Activated naive CD8-positive, alpha-beta T cell treated with anti-CD3 and anti-CD28 coated beads, Interleukin-2, amount 10 ng/mL, durations not matched to agents 7 days and 5 days (primary cell): ENCODE measurements around the gene SLC16A8. TPM values are rescaled to one million over a fixed set of nuclear protein-coding genes. Genes with fewer than 3 reads are reported as not detected.
A peak's percentile ranks its signal among the peaks of the same experiment; 100 is the strongest.

Experiments
- ATAC-seq: fragments of 150-1000 bp; cut with Tn5 transposase; one replicate; pipeline ENCODE4 v1.10.0; 2021; ENCODE audit warnings: low read depth, moderate library complexity
- POLR2A ChIA-PET: fragments of 350-600 bp; sonication (Branson Sonifier 250); formaldehyde crosslinking; loops from one replicate; lab custom pipeline; 2021; ENCODE audit warnings: antibody characterized with exemption; lab: Charles Lee
- DNase-seq: peaks from one replicate; pipeline ENCODE4 v3.0.0; 2021
- H3K27ac Mint-ChIP-seq: one replicate; pipeline ENCODE4 v1.8.0; 2022; ENCODE audit warnings: mild to moderate bottlenecking, mixed read lengths
- H3K27me3 Mint-ChIP-seq: one replicate; pipeline ENCODE4 v1.8.0; 2022; ENCODE audit warnings: mild to moderate bottlenecking, moderate library complexity, mixed read lengths
- H3K36me3 Mint-ChIP-seq: one replicate; pipeline ENCODE4 v1.8.0; 2021; ENCODE audit warnings: mild to moderate bottlenecking, mixed read lengths
- H3K4me1 Mint-ChIP-seq: one replicate; pipeline ENCODE4 v1.8.0; 2021; ENCODE audit warnings: mixed read lengths
- H3K4me3 Mint-ChIP-seq: one replicate; pipeline ENCODE4 v1.8.0; 2022; ENCODE audit warnings: mild to moderate bottlenecking, moderate library complexity, mixed read lengths
- H3K9me3 Mint-ChIP-seq: one replicate; pipeline ENCODE4 v1.8.0; 2021; ENCODE audit warnings: mixed read lengths
- total RNA-seq, 2 experiments: library from RNA; stranded (reverse); gene quantifications; one replicate each; pipeline ENCODE4 v1.2.3, GENCODE V29; 2021

Gene SLC16A8
- total RNA-seq, 2 experiments from 2014 or later = not detected

DNA sequence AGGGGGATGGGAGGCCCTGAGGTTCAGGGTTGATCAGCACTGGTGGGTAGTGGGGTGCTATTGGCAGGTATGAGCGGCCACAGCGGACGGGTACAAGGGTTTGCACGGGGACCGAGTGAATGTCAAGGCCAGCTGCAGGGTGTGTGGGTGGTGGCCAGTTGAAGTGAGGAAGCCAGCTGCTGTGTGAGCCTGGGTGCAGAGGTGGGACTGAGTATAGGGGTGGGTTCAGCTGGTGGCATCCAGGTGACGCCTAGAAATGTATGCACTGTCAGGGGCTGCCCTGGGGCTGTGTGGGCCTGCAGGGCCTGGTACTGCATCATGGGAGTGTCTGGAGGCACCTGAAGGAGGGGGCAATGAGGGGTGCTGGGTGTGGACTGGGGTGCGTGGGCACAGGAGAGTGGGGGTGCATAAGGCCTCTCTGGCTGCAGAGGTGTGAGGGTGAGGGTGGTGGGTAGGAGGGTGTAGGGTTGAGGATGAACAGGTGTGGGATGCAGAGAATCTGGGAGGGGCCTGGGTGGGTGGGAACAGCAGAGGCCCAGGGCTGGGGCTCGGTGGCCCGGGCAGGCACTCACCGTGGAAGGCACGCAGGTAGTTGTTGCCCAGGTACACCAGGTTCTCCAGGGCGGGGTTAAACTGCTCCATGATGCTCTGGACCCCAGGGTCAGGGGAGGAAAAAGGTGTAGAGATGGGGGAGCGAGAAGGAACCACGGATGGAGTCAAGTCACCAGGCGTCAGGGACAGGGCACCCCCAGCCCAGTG, 24.8 kb upstream of the SLC16A8 start:
- Mint-ChIP-seq H3K27me3 (no peaks in the 10 kb centered on the region), H3K4me3 (no peak overlapping the region), H3K9me3 (peaks cover 2% of the 10 kb centered on the region), H3K27ac (peak overlapping the region; percentile 50), H3K4me1 (peaks cover 15% of the 10 kb centered on the region), H3K36me3 (peaks cover 3% of the 10 kb centered on the region)
- no peak for DNase-seq
- POLR2A ChIA-PET = no interaction called here
- ATAC-seq = peak; percentile 27

DNA sequence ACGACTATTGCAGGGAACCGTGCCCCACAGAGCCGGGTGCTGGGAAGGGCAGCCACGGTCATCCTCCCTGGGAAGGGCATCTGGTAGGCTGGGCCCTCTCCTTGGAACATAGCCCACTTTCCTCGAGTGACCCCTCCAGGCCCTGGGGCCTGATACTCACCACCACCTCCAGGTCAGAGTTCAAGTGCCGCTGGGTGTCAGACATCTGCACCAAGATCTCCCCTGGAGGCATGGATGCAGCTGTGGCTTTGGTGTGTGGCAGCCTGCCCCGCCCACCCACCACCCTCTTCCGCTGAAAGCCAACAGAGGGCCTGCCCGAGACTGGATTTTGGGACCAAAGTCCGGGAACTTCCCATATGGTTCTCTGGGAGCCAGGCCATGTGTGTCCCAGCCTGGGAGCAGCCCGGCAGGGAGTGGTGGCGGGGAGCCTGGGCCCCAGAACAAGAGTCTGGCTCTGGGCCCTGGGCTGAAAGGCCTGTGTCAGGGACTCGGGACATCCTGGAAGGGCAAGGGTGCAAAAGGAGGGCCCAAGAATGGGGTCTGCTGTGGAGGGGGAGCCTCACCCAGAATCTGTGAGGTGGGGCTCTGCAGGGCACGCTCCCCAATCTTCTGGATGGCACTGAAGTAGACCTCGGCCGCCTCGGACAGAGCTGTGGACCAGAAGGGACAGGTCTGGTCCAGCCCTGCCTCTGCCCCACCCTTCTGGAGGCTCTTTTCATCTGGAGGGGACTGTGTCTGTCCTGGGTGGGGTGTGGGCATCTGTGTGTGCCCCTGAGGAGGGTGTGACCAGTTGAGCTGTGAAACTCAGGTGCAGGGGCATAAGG, 23.9 kb upstream of the SLC16A8 start:
- POLR2A ChIA-PET = no interaction called here
- Mint-ChIP-seq H3K4me3 (no peak overlapping the region), H3K27me3 (no peaks in the 10 kb centered on the region), H3K27ac (peak overlapping the region; percentile 50), H3K9me3 (peaks cover 2% of the 10 kb centered on the region), H3K4me1 (peaks cover 15% of the 10 kb centered on the region), H3K36me3 (peaks cover 3% of the 10 kb centered on the region)
- DNase-seq (no peak), ATAC-seq (no peak)

- peaks cover 2% of the 10 kb centered on the region for H3K36me3 Mint-ChIP-seq
- POLR2A ChIA-PET = no interaction called here
- ATAC-seq = no peak
These were observed 23.0 kb upstream of the SLC16A8 start for GRCh38 chr22:38106814-38107578.

GRCh38 chr22:38104084-38104483, 20.1 kb upstream of the SLC16A8 start:
- no peaks in the 10 kb centered on the region for H3K36me3 Mint-ChIP-seq
- H3K27me3 Mint-ChIP-seq = no peaks in the 10 kb centered on the region
- no peak for DNase-seq
- peaks cover 17% of the 10 kb centered on the region for H3K4me1 Mint-ChIP-seq
- H3K4me3 Mint-ChIP-seq = no peak overlapping the region
- no peak for ATAC-seq
- H3K27ac Mint-ChIP-seq = no peak overlapping the region
- POLR2A ChIA-PET = no interaction called here
- H3K9me3 Mint-ChIP-seq = no peaks in the 10 kb centered on the region

More at GRCh38 chr22:38106814-38107578, 23.0 kb upstream of the SLC16A8 start:
- Mint-ChIP-seq H3K9me3 (peaks cover 2% of the 10 kb centered on the region), H3K4me3 (no peak overlapping the region), H3K27me3 (no peaks in the 10 kb centered on the region), H3K27ac (no peak overlapping the region), H3K4me1 (peaks cover 15% of the 10 kb centered on the region)
- no peak for DNase-seq

GRCh38 chr22:38103641-38104040, 19.7 kb upstream of the SLC16A8 start:
- DNase-seq (no peak), ATAC-seq (no peak)
- POLR2A ChIA-PET = no interaction called here
- Mint-ChIP-seq H3K36me3 (no peaks in the 10 kb centered on the region), H3K4me1 (peaks cover 16% of the 10 kb centered on the region), H3K27me3 (no peaks in the 10 kb centered on the region), H3K9me3 (no peaks in the 10 kb centered on the region), H3K4me3 (no peak overlapping the region), H3K27ac (no peak overlapping the region)

- H3K9me3 Mint-ChIP-seq = no peaks in the 10 kb centered on the region
- no peaks in the 10 kb centered on the region for H3K36me3 Mint-ChIP-seq
- H3K4me3 Mint-ChIP-seq = no peak overlapping the region
- H3K27me3 Mint-ChIP-seq = no peaks in the 10 kb centered on the region
- no peak overlapping the region for H3K27ac Mint-ChIP-seq
- ATAC-seq (no peak), DNase-seq (no peak)
- POLR2A ChIA-PET = no interaction called here
- peaks cover 3% of the 10 kb centered on the region for H3K4me1 Mint-ChIP-seq
These were observed 14.6 kb upstream of the SLC16A8 start for GRCh38 chr22:38098410-38099249.

GRCh38 chr22:38097557-38098409, 13.8 kb upstream of the SLC16A8 start:
- Mint-ChIP-seq H3K9me3 (no peaks in the 10 kb centered on the region), H3K36me3 (no peaks in the 10 kb centered on the region), H3K4me3 (no peak overlapping the region), H3K27ac (no peak overlapping the region), H3K27me3 (no peaks in the 10 kb centered on the region), H3K4me1 (peaks cover 3% of the 10 kb centered on the region)
- ATAC-seq (no peak), DNase-seq (no peak)
- POLR2A ChIA-PET = no interaction called here

- POLR2A ChIA-PET = no interaction called here
- H3K36me3 Mint-ChIP-seq = no peaks in the 10 kb centered on the region
- ATAC-seq (no peak), DNase-seq (no peak)
- no peaks in the 10 kb centered on the region for H3K27me3 Mint-ChIP-seq
- H3K4me3 Mint-ChIP-seq = no peak overlapping the region
- no peaks in the 10 kb centered on the region for H3K9me3 Mint-ChIP-seq
- H3K4me1 Mint-ChIP-seq = peaks cover 3% of the 10 kb centered on the region
- H3K27ac Mint-ChIP-seq = no peak overlapping the region
These were observed 13.1 kb upstream of the SLC16A8 start for GRCh38 chr22:38097058-38097457.

DNA sequence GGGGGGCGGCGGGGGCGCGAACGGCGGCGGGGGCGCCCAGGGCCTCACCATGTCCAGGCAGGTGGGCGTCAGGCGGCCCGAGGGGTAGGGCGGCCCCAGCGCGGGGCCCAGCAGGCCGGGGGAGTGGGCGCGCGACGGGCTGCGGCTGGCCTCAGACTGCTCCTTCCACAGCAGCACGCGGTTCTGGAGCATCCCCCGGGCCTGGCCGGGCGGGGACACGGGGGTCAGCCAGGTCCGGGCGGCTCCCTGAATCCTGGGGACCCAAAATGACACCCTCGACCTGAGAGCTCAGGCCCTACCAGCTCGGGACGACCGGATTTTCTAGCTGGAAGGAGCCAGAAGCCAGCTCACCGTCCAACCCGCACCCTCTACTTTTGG, 5.5 kb upstream of the SLC16A8 start:
- H3K36me3 Mint-ChIP-seq = no peaks in the 10 kb centered on the region
- H3K9me3 Mint-ChIP-seq = no peaks in the 10 kb centered on the region
- H3K27me3 Mint-ChIP-seq = peaks cover 10% of the 10 kb centered on the region
- no peak overlapping the region for H3K4me3 Mint-ChIP-seq
- POLR2A ChIA-PET = no interaction called here
- H3K27ac Mint-ChIP-seq = no peak overlapping the region
- DNase-seq (no peak), ATAC-seq (no peak)
- H3K4me1 Mint-ChIP-seq = no peaks in the 10 kb centered on the region

- ATAC-seq (no peak), DNase-seq (no peak)
- H3K4me3 Mint-ChIP-seq = no peak overlapping the region
- H3K9me3 Mint-ChIP-seq = no peaks in the 10 kb centered on the region
- H3K27ac Mint-ChIP-seq = no peak overlapping the region
- POLR2A ChIA-PET = no interaction called here
- H3K4me1 Mint-ChIP-seq = no peaks in the 10 kb centered on the region
- no peaks in the 10 kb centered on the region for H3K36me3 Mint-ChIP-seq
- peaks cover 10% of the 10 kb centered on the region for H3K27me3 Mint-ChIP-seq
These were observed 4.9 kb upstream of the SLC16A8 start for GRCh38 chr22:38088629-38089473.

- DNase-seq (no peak), ATAC-seq (no peak)
- no peak overlapping the region for H3K4me3 Mint-ChIP-seq
- no peaks in the 10 kb centered on the region for H3K4me1 Mint-ChIP-seq
- POLR2A ChIA-PET = no interaction called here
- H3K9me3 Mint-ChIP-seq = no peaks in the 10 kb centered on the region
- H3K36me3 Mint-ChIP-seq = no peaks in the 10 kb centered on the region
- no peak overlapping the region for H3K27ac Mint-ChIP-seq
- H3K27me3 Mint-ChIP-seq = peaks cover 18% of the 10 kb centered on the region
These were observed 3.9 kb upstream of the SLC16A8 start for GRCh38 chr22:38087855-38088254.
